ENCODE measurements around the gene SLC8A1. TPM values are rescaled to one million over a fixed set of nuclear protein-coding genes. Genes with fewer than 3 reads are reported as not detected.

SLC8A1 gene
- total and polyA plus RNA-seq, 10 of the 15 experiments (the other 5 are each of a cell fraction or from before 2014, with no cell fraction given): under 0.01 to 1.2 (median 0.01) TPM; not detected in 3

- H3K27me3 ChIP-seq (replicated peaks in 1 of 2; ENCODE audit: control insufficient read depth in 2 of 2, insufficient read depth in 2 of 2, low read length in 1 of 2): no peaks in the 10 kb centered on the region
- POLR2A ChIA-PET: no interaction called here
- intact Hi-C loops (cut with micrococcal nuclease; ENCODE audit: unreplicated experiment): no loop called here
- SMC1A ChIA-PET (ENCODE audit: uncharacterized antibody, unreplicated experiment): no interaction called here
- no peaks in the 10 kb centered on the region for H4K20me1 ChIP-seq (ENCODE audit: control insufficient read depth, insufficient read depth)
- TF ChIP-seq, protein P1, sequence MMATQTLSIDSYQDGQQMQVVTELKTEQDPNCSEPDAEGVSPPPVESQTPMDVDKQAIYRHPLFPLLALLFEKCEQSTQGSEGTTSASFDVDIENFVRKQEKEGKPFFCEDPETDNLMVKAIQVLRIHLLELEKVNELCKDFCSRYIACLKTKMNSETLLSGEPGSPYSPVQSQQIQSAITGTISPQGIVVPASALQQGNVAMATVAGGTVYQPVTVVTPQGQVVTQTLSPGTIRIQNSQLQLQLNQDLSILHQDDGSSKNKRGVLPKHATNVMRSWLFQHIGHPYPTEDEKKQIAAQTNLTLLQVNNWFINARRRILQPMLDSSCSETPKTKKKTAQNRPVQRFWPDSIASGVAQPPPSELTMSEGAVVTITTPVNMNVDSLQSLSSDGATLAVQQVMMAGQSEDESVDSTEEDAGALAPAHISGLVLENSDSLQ (IDR thresholded peaks at IDR 0.05): no peak
- TF ChIP-seq CTCF (IDR thresholded peaks at IDR 0.05 in 2 of 3, conservative IDR thresholded peaks at IDR 0.05 in 1 of 3; ENCODE audit: control insufficient read depth in 2 of 3, extremely low read depth in 1 of 3, insufficient read depth in 1 of 3, low read depth in 3 of 3, low read length in 3 of 3) (no peak), MYC (IDR thresholded peaks at IDR 0.05; ENCODE audit: insufficient read depth, insufficient read length, insufficient replicate concordance, low read length, severe bottlenecking) (no peak), SMC3 (IDR thresholded peaks at IDR 0.05; ENCODE audit: borderline replicate concordance, low read length) (no peak), SREBF2 (IDR thresholded peaks at IDR 0.05; ENCODE audit: low read length) (no peak)
- TF ChIP-seq, protein P2, sequence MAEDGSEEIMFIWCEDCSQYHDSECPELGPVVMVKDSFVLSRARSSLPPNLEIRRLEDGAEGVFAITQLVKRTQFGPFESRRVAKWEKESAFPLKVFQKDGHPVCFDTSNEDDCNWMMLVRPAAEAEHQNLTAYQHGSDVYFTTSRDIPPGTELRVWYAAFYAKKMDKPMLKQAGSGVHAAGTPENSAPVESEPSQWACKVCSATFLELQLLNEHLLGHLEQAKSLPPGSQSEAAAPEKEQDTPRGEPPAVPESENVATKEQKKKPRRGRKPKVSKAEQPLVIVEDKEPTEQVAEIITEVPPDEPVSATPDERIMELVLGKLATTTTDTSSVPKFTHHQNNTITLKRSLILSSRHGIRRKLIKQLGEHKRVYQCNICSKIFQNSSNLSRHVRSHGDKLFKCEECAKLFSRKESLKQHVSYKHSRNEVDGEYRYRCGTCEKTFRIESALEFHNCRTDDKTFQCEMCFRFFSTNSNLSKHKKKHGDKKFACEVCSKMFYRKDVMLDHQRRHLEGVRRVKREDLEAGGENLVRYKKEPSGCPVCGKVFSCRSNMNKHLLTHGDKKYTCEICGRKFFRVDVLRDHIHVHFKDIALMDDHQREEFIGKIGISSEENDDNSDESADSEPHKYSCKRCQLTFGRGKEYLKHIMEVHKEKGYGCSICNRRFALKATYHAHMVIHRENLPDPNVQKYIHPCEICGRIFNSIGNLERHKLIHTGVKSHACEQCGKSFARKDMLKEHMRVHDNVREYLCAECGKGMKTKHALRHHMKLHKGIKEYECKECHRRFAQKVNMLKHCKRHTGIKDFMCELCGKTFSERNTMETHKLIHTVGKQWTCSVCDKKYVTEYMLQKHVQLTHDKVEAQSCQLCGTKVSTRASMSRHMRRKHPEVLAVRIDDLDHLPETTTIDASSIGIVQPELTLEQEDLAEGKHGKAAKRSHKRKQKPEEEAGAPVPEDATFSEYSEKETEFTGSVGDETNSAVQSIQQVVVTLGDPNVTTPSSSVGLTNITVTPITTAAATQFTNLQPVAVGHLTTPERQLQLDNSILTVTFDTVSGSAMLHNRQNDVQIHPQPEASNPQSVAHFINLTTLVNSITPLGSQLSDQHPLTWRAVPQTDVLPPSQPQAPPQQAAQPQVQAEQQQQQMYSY (CRISPR knock-in tag; IDR thresholded peaks at IDR 0.05): no peak
- FAIRE-seq (no peak), DNase-seq (ENCODE audit: low read depth, low spot score) (no peak), ATAC-seq (no peak)
- CTCF ChIA-PET: no interaction called here
- RAD21 ChIA-PET (ENCODE audit: unreplicated experiment): no interaction called here
- H3K4me1 ChIP-seq (ENCODE audit: control insufficient read depth, insufficient read depth, low read length): no peaks in the 10 kb centered on the region
- H3K36me3 ChIP-seq (ENCODE audit: control insufficient read depth in 2 of 2, insufficient read depth in 2 of 2, low read length in 1 of 2): no peaks in the 10 kb centered on the region
- WGBS (ENCODE audit: insufficient coverage, insufficient replicate concordance, low lambda C conversion rate, missing lambda C conversion rate): 0% methylated on average over 5 of the region's 5 CpGs
- H3K4me3 ChIP-seq: no peak overlapping the region
- in situ Hi-C loops (cut with MboI): no loop called here
- no peaks in the 10 kb centered on the region for H3K79me2 ChIP-seq (ENCODE audit: control insufficient read depth, insufficient read depth, low read length)
- H3K9ac ChIP-seq (ENCODE audit: control insufficient read depth, insufficient read depth, low read length): no peak overlapping the region
- H3K4me2 ChIP-seq (ENCODE audit: control insufficient read depth, insufficient read depth): no peak overlapping the region
- no peak overlapping the region for H2AFZ ChIP-seq (ENCODE audit: control insufficient read depth, low read depth, low read length)
- H3K9me3 ChIP-seq (replicated peaks; ENCODE audit: control insufficient read depth, insufficient read depth, low read length): no peaks in the 10 kb centered on the region
- no TSS peak for BruUV-seq (replicated peaks)
- no peak overlapping the region for H3K27ac ChIP-seq (ENCODE audit: control insufficient read depth, insufficient read depth)
Measured at GRCh38 chr2:40197121-40197520, 254.8 kb downstream of the SLC8A1 start.

Data from GM12878 (cell line).